GM10266 (cell line): Measurements from ENCODE around the gene FOSB.

Source experiments
- DNase-seq: peaks from one replicate; pipeline ENCODE4 v3.0.0; 2012; ENCODE audit errors: extremely low spot score
- CTCF ChIP-seq: IDR thresholded peaks from 2 replicates; pipeline ENCODE4 v1.5.1; 2012; ENCODE audit warnings: mild to moderate bottlenecking, low read depth; ENCODE audit not compliant: control insufficient read depth, insufficient read depth; ENCODE audit errors: missing control alignments

The FOSB gene

GRCh38 chr19:45515081-45515624, 47.4 kb downstream of the FOSB start:
- no peak for TF ChIP-seq CTCF
- peak; percentile 64 for DNase-seq

GRCh38 chr19:45515807-45516401, 48.1 kb downstream of the FOSB start:
- no peak for TF ChIP-seq CTCF
- no peak for DNase-seq

GRCh38 chr19:45517238-45517637, 49.4 kb downstream of the FOSB start:
- no peak for DNase-seq
- no peak for TF ChIP-seq CTCF

- DNase-seq: no peak
- no peak for TF ChIP-seq CTCF
Observed at GRCh38 chr19:45517641-45518468, 50.1 kb downstream of the FOSB start.

- no peak for TF ChIP-seq CTCF
- no peak for DNase-seq
Observed at GRCh38 chr19:45518469-45518826, 50.7 kb downstream of the FOSB start.

GRCh38 chr19:45522010-45522941, 54.5 kb downstream of the FOSB start:
- no peak for DNase-seq
- TF ChIP-seq CTCF: no peak
